ENCODE data around the gene STAMBPL1. TPM values are rescaled to one million over a fixed set of nuclear protein-coding genes. Genes with fewer than 3 reads are reported as not detected.

The STAMBPL1 gene
- total and polyA plus RNA-seq, 2 donors (not counting 1 experiment from before 2014, with no cell fraction given), result 45.6 to 72.5 TPM

DNA sequence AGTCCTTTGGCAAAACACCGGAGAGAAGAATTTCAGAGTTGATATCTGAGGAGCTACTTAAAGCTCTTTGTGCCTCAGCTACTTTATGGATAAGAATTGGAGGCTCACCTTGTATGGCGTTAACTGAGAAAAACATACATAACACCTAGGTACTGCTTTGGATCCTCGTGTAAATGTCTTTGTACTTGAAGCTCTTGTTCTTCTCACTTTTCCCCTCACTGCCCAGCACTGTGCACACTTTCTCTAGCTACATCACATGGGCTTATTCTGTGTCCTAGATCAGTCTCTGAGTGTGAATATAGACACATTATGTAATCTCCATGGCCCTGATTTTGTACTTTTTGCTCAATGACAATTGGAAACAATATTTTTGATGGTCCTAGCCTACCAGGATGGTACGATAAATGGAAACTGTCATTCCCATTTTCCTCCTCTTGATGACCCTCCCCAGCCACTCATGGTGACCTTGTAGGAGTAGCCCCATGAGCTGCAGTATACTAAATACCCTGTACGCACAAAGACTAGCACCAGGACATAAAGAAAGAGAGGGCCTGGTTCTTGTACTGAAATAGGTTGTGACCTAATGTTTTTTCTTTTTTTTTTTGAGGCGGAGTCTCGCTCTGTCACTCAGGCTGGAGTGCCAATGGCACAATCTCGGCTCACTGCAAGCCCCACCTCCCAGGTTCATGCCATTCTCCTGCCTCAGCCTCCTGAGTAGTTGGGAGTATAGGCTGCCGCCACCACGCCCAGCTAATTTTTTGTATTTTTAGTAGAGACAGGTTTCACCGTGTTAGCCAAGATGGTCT lies 22.1 kb downstream of the STAMBPL1 start:
- Histone ChIP-seq H3K79me2 (ENCODE audit: control insufficient read depth, insufficient read depth, low read length) (peaks cover 43% of the 10 kb centered on the region), H4K20me1 (ENCODE audit: control insufficient read depth, extremely low read depth, insufficient read depth, low read length) (no peaks in the 10 kb centered on the region), H3K9me3 (ENCODE audit: control insufficient read depth, insufficient read depth, low read depth, low read length) (no peaks in the 10 kb centered on the region), H3K36me3 (ENCODE audit: control insufficient read depth, insufficient read depth, low read length) (peaks cover 7% of the 10 kb centered on the region), H3K27me3 (ENCODE audit: control insufficient read depth, insufficient read depth, low read length) (no peaks in the 10 kb centered on the region), H3K4me1 (ENCODE audit: control insufficient read depth, extremely low read depth, insufficient read depth, low read length) (peaks cover 15% of the 10 kb centered on the region), H3K27ac (ENCODE audit: insufficient read depth, low read length) (no peak overlapping the region), H3K9ac (ENCODE audit: insufficient read depth, low read length) (no peak overlapping the region), H2AFZ (ENCODE audit: low read length) (no peak overlapping the region), H3K4me2 (ENCODE audit: extremely low read depth, insufficient read depth, low read length) (no peak overlapping the region), H3K4me3 (replicated peaks in 1 of 4; ENCODE audit: control extremely low read depth in 1 of 4, insufficient read depth in 1 of 4, low read depth in 3 of 4, low read length in 4 of 4) (no peak overlapping the region)
- no peak for DNase-seq (ENCODE audit: low read depth in 2 of 2)
- TF ChIP-seq, protein P1, sequence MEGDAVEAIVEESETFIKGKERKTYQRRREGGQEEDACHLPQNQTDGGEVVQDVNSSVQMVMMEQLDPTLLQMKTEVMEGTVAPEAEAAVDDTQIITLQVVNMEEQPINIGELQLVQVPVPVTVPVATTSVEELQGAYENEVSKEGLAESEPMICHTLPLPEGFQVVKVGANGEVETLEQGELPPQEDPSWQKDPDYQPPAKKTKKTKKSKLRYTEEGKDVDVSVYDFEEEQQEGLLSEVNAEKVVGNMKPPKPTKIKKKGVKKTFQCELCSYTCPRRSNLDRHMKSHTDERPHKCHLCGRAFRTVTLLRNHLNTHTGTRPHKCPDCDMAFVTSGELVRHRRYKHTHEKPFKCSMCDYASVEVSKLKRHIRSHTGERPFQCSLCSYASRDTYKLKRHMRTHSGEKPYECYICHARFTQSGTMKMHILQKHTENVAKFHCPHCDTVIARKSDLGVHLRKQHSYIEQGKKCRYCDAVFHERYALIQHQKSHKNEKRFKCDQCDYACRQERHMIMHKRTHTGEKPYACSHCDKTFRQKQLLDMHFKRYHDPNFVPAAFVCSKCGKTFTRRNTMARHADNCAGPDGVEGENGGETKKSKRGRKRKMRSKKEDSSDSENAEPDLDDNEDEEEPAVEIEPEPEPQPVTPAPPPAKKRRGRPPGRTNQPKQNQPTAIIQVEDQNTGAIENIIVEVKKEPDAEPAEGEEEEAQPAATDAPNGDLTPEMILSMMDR (conservative IDR thresholded peaks at IDR 0.05 in 1 of 2, IDR thresholded peaks at IDR 0.05 in 1 of 2; ENCODE audit: low read depth in 1 of 2, low read length in 2 of 2), result no peak
- TF ChIP-seq EZH2 (IDR thresholded peaks at IDR 0.05; ENCODE audit: low read length, missing control alignments), result no peak

DNA sequence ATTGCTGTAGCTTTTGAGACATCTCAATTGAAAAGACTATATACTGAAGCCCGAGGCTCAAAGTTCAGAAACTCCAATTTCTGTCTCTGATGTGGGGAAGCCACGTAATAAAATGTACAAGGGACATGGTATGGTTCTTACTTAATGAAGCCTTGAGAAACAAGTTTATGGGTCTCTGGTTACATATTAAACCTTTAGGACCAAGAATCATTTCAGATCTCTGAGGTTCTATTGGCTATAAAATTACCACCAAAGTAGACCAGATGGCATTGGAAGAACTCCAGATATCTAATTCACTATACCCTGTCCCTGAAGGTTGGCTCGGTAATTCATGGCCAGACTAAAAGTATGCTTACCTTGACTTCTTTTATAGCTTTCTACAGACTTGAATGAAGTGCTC lies 23.7 kb downstream of the STAMBPL1 start:
- no peak for DNase-seq (ENCODE audit: low read depth in 2 of 2)
- no peak for TF ChIP-seq EZH2 (IDR thresholded peaks at IDR 0.05; ENCODE audit: low read length, missing control alignments)
- TF ChIP-seq, protein P1 (conservative IDR thresholded peaks at IDR 0.05 in 1 of 2, IDR thresholded peaks at IDR 0.05 in 1 of 2; ENCODE audit: low read depth in 1 of 2, low read length in 2 of 2), result no peak

DNA sequence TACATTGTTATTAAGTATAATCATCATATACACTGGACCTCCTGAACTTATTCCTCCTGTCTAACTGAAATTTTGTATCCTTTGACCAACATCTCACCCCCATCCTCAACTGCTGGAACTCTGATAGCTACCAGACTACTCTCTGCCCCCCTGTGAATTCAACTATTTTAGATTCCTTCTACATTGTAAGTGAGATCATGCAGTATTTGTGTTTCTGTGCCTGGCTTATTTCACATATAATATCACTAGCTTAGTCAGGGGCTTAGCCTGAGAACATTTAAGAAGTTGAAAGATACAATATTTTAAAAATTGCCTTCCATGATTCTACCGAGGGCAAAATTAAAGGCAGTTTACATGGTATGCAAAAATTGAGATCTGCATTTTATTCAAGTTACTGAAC lies 26.9 kb downstream of the STAMBPL1 start:
- TF ChIP-seq EZH2 (IDR thresholded peaks at IDR 0.05; ENCODE audit: low read length, missing control alignments), result no peak
- TF ChIP-seq, protein P1 (conservative IDR thresholded peaks at IDR 0.05 in 1 of 2, IDR thresholded peaks at IDR 0.05 in 1 of 2; ENCODE audit: low read depth in 1 of 2, low read length in 2 of 2), result no peak
- peaks cover 10% of the 10 kb centered on the region for H3K36me3 ChIP-seq (ENCODE audit: control insufficient read depth, insufficient read depth, low read length)
- no peaks in the 10 kb centered on the region for H3K9me3 ChIP-seq (ENCODE audit: control insufficient read depth, insufficient read depth, low read depth, low read length)

More for the DNA sequence above, 23.7 kb downstream of the STAMBPL1 start:
- Histone ChIP-seq H2AFZ (ENCODE audit: low read length) (no peak overlapping the region), H3K27me3 (ENCODE audit: control insufficient read depth, insufficient read depth, low read length) (no peaks in the 10 kb centered on the region), H3K36me3 (ENCODE audit: control insufficient read depth, insufficient read depth, low read length) (peaks cover 10% of the 10 kb centered on the region), H3K27ac (ENCODE audit: insufficient read depth, low read length) (no peak overlapping the region), H3K4me3 (replicated peaks in 1 of 4; ENCODE audit: control extremely low read depth in 1 of 4, insufficient read depth in 1 of 4, low read depth in 3 of 4, low read length in 4 of 4) (no peak overlapping the region), H3K79me2 (ENCODE audit: control insufficient read depth, insufficient read depth, low read length) (peaks cover 28% of the 10 kb centered on the region), H4K20me1 (ENCODE audit: control insufficient read depth, extremely low read depth, insufficient read depth, low read length) (no peaks in the 10 kb centered on the region), H3K9ac (ENCODE audit: insufficient read depth, low read length) (no peak overlapping the region), H3K4me1 (ENCODE audit: control insufficient read depth, extremely low read depth, insufficient read depth, low read length) (peaks cover 9% of the 10 kb centered on the region), H3K4me2 (ENCODE audit: extremely low read depth, insufficient read depth, low read length) (no peak overlapping the region), H3K9me3 (ENCODE audit: control insufficient read depth, insufficient read depth, low read depth, low read length) (no peaks in the 10 kb centered on the region)

More for the DNA sequence above, 26.9 kb downstream of the STAMBPL1 start:
- no peaks in the 10 kb centered on the region for H3K27me3 ChIP-seq (ENCODE audit: control insufficient read depth, insufficient read depth, low read length)
- H3K79me2 ChIP-seq (ENCODE audit: control insufficient read depth, insufficient read depth, low read length), result peaks cover 8% of the 10 kb centered on the region
- no peak overlapping the region for H3K27ac ChIP-seq (ENCODE audit: insufficient read depth, low read length)
- H3K4me1 ChIP-seq (ENCODE audit: control insufficient read depth, extremely low read depth, insufficient read depth, low read length), result peaks cover 8% of the 10 kb centered on the region
- no peak overlapping the region for H3K4me2 ChIP-seq (ENCODE audit: extremely low read depth, insufficient read depth, low read length)
- no peaks in the 10 kb centered on the region for H4K20me1 ChIP-seq (ENCODE audit: control insufficient read depth, extremely low read depth, insufficient read depth, low read length)
- no peak overlapping the region for H3K4me3 ChIP-seq (replicated peaks in 1 of 4; ENCODE audit: control extremely low read depth in 1 of 4, insufficient read depth in 1 of 4, low read depth in 3 of 4, low read length in 4 of 4)
- no peak overlapping the region for H3K9ac ChIP-seq (ENCODE audit: insufficient read depth, low read length)
- no peak overlapping the region for H2AFZ ChIP-seq (ENCODE audit: low read length)
- DNase-seq (ENCODE audit: low read depth in 2 of 2), result no peak
